ENCODE data around the gene ZEB2.

ZEB2 gene

DNA sequence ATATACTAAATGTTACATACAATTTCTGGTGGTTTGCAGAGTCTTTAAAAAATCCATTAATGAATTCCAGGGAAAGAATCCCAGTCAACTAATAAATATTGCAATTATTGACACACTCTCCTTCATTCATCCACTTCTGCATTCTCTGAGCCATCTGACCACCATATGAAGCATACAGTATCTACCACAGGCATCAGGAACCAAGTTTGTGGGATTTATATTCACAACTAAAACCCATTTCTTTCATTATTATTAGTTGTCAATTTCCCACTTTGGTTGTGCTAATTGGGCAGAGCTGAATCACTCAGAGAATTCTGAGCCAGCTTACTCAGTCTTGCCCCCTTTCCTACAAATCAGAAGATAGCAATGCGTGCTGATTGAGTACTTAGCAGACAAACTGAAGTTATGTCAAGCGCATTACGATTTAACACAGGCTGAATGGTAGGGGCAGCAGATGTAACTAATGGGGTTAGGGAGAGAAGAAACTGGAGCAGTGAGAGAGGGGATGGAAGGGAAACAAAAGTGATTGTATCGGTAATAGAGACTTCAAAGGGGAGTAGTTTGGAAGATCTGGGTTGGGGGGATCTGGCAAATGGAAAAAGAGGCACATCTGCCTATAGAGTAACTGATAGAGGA, 52.3 kb downstream of the ZEB2 start:
- H3K4me3 ChIP-seq (ENCODE audit: low read length) = no peak overlapping the region
- no peaks in the 10 kb centered on the region for H3K27me3 ChIP-seq (ENCODE audit: insufficient read depth, low read length)
- no peak overlapping the region for H2AFZ ChIP-seq (ENCODE audit: low read depth, low read length)
- peaks cover 15% of the 10 kb centered on the region for H3K36me3 ChIP-seq (ENCODE audit: insufficient read depth, low read length)
- H3K4me1 ChIP-seq (ENCODE audit: insufficient read depth, low read length) = peaks cover 66% of the 10 kb centered on the region
- no peaks in the 10 kb centered on the region for H3K9me3 ChIP-seq (ENCODE audit: low read length)

- Histone ChIP-seq H3K27me3 (ENCODE audit: insufficient read depth, low read length) (no peaks in the 10 kb centered on the region), H2AFZ (ENCODE audit: low read depth, low read length) (no peak overlapping the region), H3K9me3 (ENCODE audit: low read length) (no peaks in the 10 kb centered on the region), H3K4me1 (ENCODE audit: insufficient read depth, low read length) (peaks cover 67% of the 10 kb centered on the region), H3K36me3 (ENCODE audit: insufficient read depth, low read length) (peaks cover 10% of the 10 kb centered on the region), H3K4me3 (ENCODE audit: low read length) (no peak overlapping the region)
Observed at GRCh38 chr2:144466637-144467036, 53.3 kb downstream of the ZEB2 start.

- no peak overlapping the region for H2AFZ ChIP-seq (ENCODE audit: low read depth, low read length)
- H3K36me3 ChIP-seq (ENCODE audit: insufficient read depth, low read length) = peaks cover 10% of the 10 kb centered on the region
- H3K9me3 ChIP-seq (ENCODE audit: low read length) = no peaks in the 10 kb centered on the region
- no peak overlapping the region for H3K4me3 ChIP-seq (ENCODE audit: low read length)
- peaks cover 67% of the 10 kb centered on the region for H3K4me1 ChIP-seq (ENCODE audit: insufficient read depth, low read length)
- H3K27me3 ChIP-seq (ENCODE audit: insufficient read depth, low read length) = no peaks in the 10 kb centered on the region
Observed at GRCh38 chr2:144465749-144466148, 54.2 kb downstream of the ZEB2 start.

- Histone ChIP-seq H3K4me3 (ENCODE audit: low read length) (no peak overlapping the region), H2AFZ (ENCODE audit: low read depth, low read length) (no peak overlapping the region), H3K9me3 (ENCODE audit: low read length) (no peaks in the 10 kb centered on the region), H3K27me3 (ENCODE audit: insufficient read depth, low read length) (no peaks in the 10 kb centered on the region), H3K4me1 (ENCODE audit: insufficient read depth, low read length) (peaks cover 67% of the 10 kb centered on the region), H3K36me3 (ENCODE audit: insufficient read depth, low read length) (peaks cover 10% of the 10 kb centered on the region)
Observed at GRCh38 chr2:144464730-144465129, 55.2 kb downstream of the ZEB2 start.

GRCh38 chr2:144463266-144463665, 56.7 kb downstream of the ZEB2 start:
- H3K4me1 ChIP-seq (ENCODE audit: insufficient read depth, low read length) = peaks cover 69% of the 10 kb centered on the region
- no peak overlapping the region for H2AFZ ChIP-seq (ENCODE audit: low read depth, low read length)
- H3K4me3 ChIP-seq (ENCODE audit: low read length) = no peak overlapping the region
- H3K9me3 ChIP-seq (ENCODE audit: low read length) = no peaks in the 10 kb centered on the region
- no peaks in the 10 kb centered on the region for H3K27me3 ChIP-seq (ENCODE audit: insufficient read depth, low read length)
- H3K36me3 ChIP-seq (ENCODE audit: insufficient read depth, low read length) = peaks cover 9% of the 10 kb centered on the region

GRCh38 chr2:144462266-144462665, 57.7 kb downstream of the ZEB2 start:
- Histone ChIP-seq H3K36me3 (ENCODE audit: insufficient read depth, low read length) (peaks cover 9% of the 10 kb centered on the region), H3K4me3 (ENCODE audit: low read length) (no peak overlapping the region), H3K27me3 (ENCODE audit: insufficient read depth, low read length) (no peaks in the 10 kb centered on the region), H3K9me3 (ENCODE audit: low read length) (no peaks in the 10 kb centered on the region), H2AFZ (ENCODE audit: low read depth, low read length) (no peak overlapping the region), H3K4me1 (ENCODE audit: insufficient read depth, low read length) (peaks cover 63% of the 10 kb centered on the region)

DNA sequence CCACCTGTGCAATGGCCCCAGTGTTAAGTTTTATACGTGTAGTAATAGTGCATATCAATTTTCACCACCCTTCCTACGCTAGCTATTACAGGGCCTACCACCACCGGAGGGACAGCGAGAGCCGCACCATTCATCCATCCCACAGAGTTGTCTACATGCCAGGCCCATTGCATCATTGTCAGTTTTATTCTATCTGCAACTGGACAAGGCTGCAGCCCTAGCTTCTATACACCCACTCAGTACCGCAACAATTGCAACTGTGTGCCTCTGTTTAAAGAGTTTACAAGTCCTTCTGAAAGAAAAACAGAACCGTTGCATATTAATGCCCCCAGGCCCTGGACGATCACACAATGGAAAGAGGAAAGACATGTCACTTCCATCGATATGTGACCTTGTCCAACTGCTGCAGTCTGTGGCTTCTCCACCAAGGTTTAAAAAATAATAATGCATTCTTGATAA, 58.6 kb downstream of the ZEB2 start:
- Histone ChIP-seq H2AFZ (ENCODE audit: low read depth, low read length) (no peak overlapping the region), H3K4me3 (ENCODE audit: low read length) (peak overlapping the region; percentile 15), H3K36me3 (ENCODE audit: insufficient read depth, low read length) (peaks cover 15% of the 10 kb centered on the region), H3K4me1 (ENCODE audit: insufficient read depth, low read length) (peaks cover 56% of the 10 kb centered on the region), H3K27me3 (ENCODE audit: insufficient read depth, low read length) (no peaks in the 10 kb centered on the region), H3K9me3 (ENCODE audit: low read length) (no peaks in the 10 kb centered on the region)

GRCh38 chr2:144460727-144461307, 59.1 kb downstream of the ZEB2 start:
- H3K36me3 ChIP-seq (ENCODE audit: insufficient read depth, low read length) = peaks cover 15% of the 10 kb centered on the region
- H3K27me3 ChIP-seq (ENCODE audit: insufficient read depth, low read length) = no peaks in the 10 kb centered on the region
- peaks cover 54% of the 10 kb centered on the region for H3K4me1 ChIP-seq (ENCODE audit: insufficient read depth, low read length)
- H3K9me3 ChIP-seq (ENCODE audit: low read length) = no peaks in the 10 kb centered on the region
- H2AFZ ChIP-seq (ENCODE audit: low read depth, low read length) = no peak overlapping the region
- H3K4me3 ChIP-seq (ENCODE audit: low read length) = peak overlapping the region; percentile 0

DNA sequence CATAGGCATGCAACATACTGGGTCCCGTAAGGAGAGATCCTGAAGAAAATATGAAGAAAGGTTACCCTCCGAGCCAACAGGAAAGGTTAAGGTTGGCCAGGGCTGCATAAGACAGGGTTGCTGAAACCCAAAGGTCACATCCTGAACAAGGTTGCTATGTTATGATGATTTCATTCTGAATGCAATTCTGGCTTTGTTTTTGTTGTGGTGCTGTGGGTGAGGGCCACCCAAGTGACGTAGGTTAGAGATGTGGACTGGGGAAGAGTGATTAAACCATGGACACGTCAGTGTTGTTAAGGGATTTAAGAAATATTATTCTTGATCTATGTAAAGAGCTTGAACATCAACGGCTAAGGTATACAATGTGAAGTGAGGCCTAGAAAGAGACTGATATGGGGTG, 60.0 kb downstream of the ZEB2 start:
- H3K4me1 ChIP-seq (ENCODE audit: insufficient read depth, low read length) = peaks cover 56% of the 10 kb centered on the region
- no peaks in the 10 kb centered on the region for H3K27me3 ChIP-seq (ENCODE audit: insufficient read depth, low read length)
- H3K36me3 ChIP-seq (ENCODE audit: insufficient read depth, low read length) = peaks cover 13% of the 10 kb centered on the region
- no peak overlapping the region for H3K4me3 ChIP-seq (ENCODE audit: low read length)
- H3K9me3 ChIP-seq (ENCODE audit: low read length) = no peaks in the 10 kb centered on the region
- H2AFZ ChIP-seq (ENCODE audit: low read depth, low read length) = no peak overlapping the region

- Histone ChIP-seq H2AFZ (ENCODE audit: low read depth, low read length) (no peak overlapping the region), H3K4me3 (ENCODE audit: low read length) (no peak overlapping the region), H3K27me3 (ENCODE audit: insufficient read depth, low read length) (no peaks in the 10 kb centered on the region), H3K9me3 (ENCODE audit: low read length) (no peaks in the 10 kb centered on the region), H3K4me1 (ENCODE audit: insufficient read depth, low read length) (peaks cover 63% of the 10 kb centered on the region), H3K36me3 (ENCODE audit: insufficient read depth, low read length) (peaks cover 10% of the 10 kb centered on the region)
Observed at GRCh38 chr2:144459286-144459685, 60.6 kb downstream of the ZEB2 start.

- no peaks in the 10 kb centered on the region for H3K27me3 ChIP-seq (ENCODE audit: insufficient read depth, low read length)
- H3K9me3 ChIP-seq (ENCODE audit: low read length) = no peaks in the 10 kb centered on the region
- H3K4me1 ChIP-seq (ENCODE audit: insufficient read depth, low read length) = peaks cover 70% of the 10 kb centered on the region
- H2AFZ ChIP-seq (ENCODE audit: low read depth, low read length) = no peak overlapping the region
- peaks cover 10% of the 10 kb centered on the region for H3K36me3 ChIP-seq (ENCODE audit: insufficient read depth, low read length)
- no peak overlapping the region for H3K4me3 ChIP-seq (ENCODE audit: low read length)
Observed at GRCh38 chr2:144458541-144458940, 61.4 kb downstream of the ZEB2 start.

GRCh38 chr2:144456680-144457079, 63.2 kb downstream of the ZEB2 start:
- H3K9me3 ChIP-seq (ENCODE audit: low read length) = no peaks in the 10 kb centered on the region
- H3K27me3 ChIP-seq (ENCODE audit: insufficient read depth, low read length) = no peaks in the 10 kb centered on the region
- peaks cover 74% of the 10 kb centered on the region for H3K4me1 ChIP-seq (ENCODE audit: insufficient read depth, low read length)

DNA sequence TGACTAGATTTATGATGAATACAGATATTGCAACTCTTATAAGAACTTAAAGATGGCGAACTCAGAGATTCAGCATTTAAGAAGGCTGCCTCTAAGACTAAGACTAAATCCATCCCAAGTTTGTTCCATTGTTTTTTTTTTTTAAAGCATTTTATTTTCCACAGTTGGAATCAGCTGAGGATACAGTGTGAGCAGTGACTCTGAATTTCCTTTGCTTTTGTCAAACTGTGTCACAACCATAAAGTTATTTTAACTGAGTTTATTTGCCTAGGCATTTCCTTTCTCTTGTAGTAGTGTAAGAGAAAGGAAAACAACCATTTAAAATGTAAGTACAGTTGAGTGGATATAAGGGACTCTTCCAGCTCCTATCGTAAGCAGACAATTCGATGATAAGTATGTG, 63.9 kb downstream of the ZEB2 start:
- Histone ChIP-seq H3K36me3 (ENCODE audit: insufficient read depth, low read length) (peaks cover 10% of the 10 kb centered on the region), H2AFZ (ENCODE audit: low read depth, low read length) (no peak overlapping the region), H3K9me3 (ENCODE audit: low read length) (no peaks in the 10 kb centered on the region), H3K4me1 (ENCODE audit: insufficient read depth, low read length) (peaks cover 67% of the 10 kb centered on the region), H3K4me3 (ENCODE audit: low read length) (no peak overlapping the region), H3K27me3 (ENCODE audit: insufficient read depth, low read length) (no peaks in the 10 kb centered on the region)

More at GRCh38 chr2:144456680-144457079, 63.2 kb downstream of the ZEB2 start:
- Histone ChIP-seq H3K36me3 (ENCODE audit: insufficient read depth, low read length) (peaks cover 10% of the 10 kb centered on the region), H2AFZ (ENCODE audit: low read depth, low read length) (no peak overlapping the region), H3K4me3 (ENCODE audit: low read length) (no peak overlapping the region)
